ENCODE measurements around the gene SCNN1G.

DNA sequence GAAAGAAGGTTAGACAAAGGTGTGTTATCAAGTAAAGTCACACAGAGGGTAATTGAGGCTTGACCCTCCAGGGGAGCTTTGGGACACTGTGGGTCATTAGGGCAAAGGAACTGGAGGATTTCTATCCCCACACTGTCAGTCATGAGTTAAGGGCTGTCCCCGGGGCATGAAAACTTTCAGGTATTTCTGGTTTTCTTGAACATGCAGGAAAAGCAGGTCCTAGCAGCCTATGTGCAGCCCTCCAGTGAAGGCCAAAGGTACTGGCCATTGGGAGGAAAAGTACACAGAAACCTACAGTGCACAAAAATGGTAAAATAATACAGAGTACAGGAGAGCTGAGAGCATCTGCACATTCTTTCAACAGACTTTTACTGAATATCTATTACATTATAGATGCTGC lies 75.1 kb downstream of the SCNN1G start:
- TF ChIP-seq POLR2AphosphoS2 (IDR thresholded peaks at IDR 0.05; ENCODE audit: low read length) (no peak), BHLHE40 (IDR thresholded peaks at IDR 0.05; ENCODE audit: low read length) (no peak), E2F5 (CRISPR knock-in tag; IDR thresholded peaks at IDR 0.05) (no peak), SMAD1 (IDR thresholded peaks at IDR 0.05; ENCODE audit: low read depth, low read length, partially characterized antibody) (no peak), IFI16 (CRISPR knock-in tag; IDR thresholded peaks at IDR 0.05) (no peak), CHAMP1 (IDR thresholded peaks at IDR 0.05) (no peak), NCOA2 (IDR thresholded peaks at IDR 0.05; ENCODE audit: partially characterized antibody in 2 of 2) (no peak)
- TF ChIP-seq, protein P1, sequence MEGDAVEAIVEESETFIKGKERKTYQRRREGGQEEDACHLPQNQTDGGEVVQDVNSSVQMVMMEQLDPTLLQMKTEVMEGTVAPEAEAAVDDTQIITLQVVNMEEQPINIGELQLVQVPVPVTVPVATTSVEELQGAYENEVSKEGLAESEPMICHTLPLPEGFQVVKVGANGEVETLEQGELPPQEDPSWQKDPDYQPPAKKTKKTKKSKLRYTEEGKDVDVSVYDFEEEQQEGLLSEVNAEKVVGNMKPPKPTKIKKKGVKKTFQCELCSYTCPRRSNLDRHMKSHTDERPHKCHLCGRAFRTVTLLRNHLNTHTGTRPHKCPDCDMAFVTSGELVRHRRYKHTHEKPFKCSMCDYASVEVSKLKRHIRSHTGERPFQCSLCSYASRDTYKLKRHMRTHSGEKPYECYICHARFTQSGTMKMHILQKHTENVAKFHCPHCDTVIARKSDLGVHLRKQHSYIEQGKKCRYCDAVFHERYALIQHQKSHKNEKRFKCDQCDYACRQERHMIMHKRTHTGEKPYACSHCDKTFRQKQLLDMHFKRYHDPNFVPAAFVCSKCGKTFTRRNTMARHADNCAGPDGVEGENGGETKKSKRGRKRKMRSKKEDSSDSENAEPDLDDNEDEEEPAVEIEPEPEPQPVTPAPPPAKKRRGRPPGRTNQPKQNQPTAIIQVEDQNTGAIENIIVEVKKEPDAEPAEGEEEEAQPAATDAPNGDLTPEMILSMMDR (IDR thresholded peaks at IDR 0.05 in 2 of 3, conservative IDR thresholded peaks at IDR 0.05 in 1 of 3; ENCODE audit: insufficient read depth in 2 of 3, low read depth in 1 of 3, low read length in 3 of 3), result no peak
- TF ChIP-seq, protein P2, sequence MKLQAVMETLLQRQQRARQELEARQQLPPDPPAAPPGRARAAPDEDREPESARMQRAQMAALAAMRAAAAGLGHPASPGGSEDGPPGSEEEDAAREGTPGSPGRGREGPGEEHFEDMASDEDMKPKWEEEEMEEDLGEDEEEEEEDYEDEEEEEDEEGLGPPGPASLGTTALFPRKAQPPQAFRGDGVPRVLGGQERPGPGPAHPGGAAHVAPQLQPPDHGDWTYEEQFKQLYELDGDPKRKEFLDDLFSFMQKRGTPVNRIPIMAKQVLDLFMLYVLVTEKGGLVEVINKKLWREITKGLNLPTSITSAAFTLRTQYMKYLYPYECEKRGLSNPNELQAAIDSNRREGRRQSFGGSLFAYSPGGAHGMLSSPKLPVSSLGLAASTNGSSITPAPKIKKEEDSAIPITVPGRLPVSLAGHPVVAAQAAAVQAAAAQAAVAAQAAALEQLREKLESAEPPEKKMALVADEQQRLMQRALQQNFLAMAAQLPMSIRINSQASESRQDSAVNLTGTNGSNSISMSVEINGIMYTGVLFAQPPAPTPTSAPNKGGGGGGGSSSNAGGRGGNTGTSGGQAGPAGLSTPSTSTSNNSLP (IDR thresholded peaks at IDR 0.05; ENCODE audit: borderline replicate concordance, low read depth, low read length), result no peak
